ENCODE measurements around the gene SNAPIN.

SNAPIN gene

GRCh38 chr1:153684892-153685291 is 26.4 kb downstream of the SNAPIN start:
- Mint-ChIP-seq H3K27me3 (ENCODE audit: low read depth) (peaks cover 35% of the 10 kb centered on the region), H3K4me3 (no peak overlapping the region), H3K4me1 (ENCODE audit: low read depth) (peaks cover 4% of the 10 kb centered on the region), H3K9me3 (no peaks in the 10 kb centered on the region), H3K36me3 (ENCODE audit: low read depth) (no peaks in the 10 kb centered on the region), H3K27ac (no peak overlapping the region)
- DNase-seq (ENCODE audit: low spot score) = no peak

GRCh38 chr1:153685544-153686340 is 27.2 kb downstream of the SNAPIN start:
- Mint-ChIP-seq H3K4me3 (no peak overlapping the region), H3K27ac (no peak overlapping the region), H3K36me3 (ENCODE audit: low read depth) (no peaks in the 10 kb centered on the region), H3K4me1 (ENCODE audit: low read depth) (no peaks in the 10 kb centered on the region), H3K9me3 (no peaks in the 10 kb centered on the region), H3K27me3 (ENCODE audit: low read depth) (peaks cover 27% of the 10 kb centered on the region)
- DNase-seq (ENCODE audit: low spot score) = no peak

GRCh38 chr1:153687346-153688125 is 29.0 kb downstream of the SNAPIN start:
- Mint-ChIP-seq H3K4me1 (ENCODE audit: low read depth) (no peaks in the 10 kb centered on the region), H3K27ac (no peak overlapping the region), H3K36me3 (ENCODE audit: low read depth) (no peaks in the 10 kb centered on the region), H3K27me3 (ENCODE audit: low read depth) (peaks cover 11% of the 10 kb centered on the region), H3K9me3 (no peaks in the 10 kb centered on the region), H3K4me3 (no peak overlapping the region)
- DNase-seq (ENCODE audit: low spot score) = no peak

- Mint-ChIP-seq H3K9me3 (no peaks in the 10 kb centered on the region), H3K27me3 (ENCODE audit: low read depth) (peaks cover 8% of the 10 kb centered on the region), H3K4me3 (no peak overlapping the region), H3K27ac (no peak overlapping the region), H3K4me1 (ENCODE audit: low read depth) (no peaks in the 10 kb centered on the region), H3K36me3 (ENCODE audit: low read depth) (no peaks in the 10 kb centered on the region)
- DNase-seq (ENCODE audit: low spot score) = no peak
These were observed 29.8 kb downstream of the SNAPIN start for GRCh38 chr1:153688276-153688675.

- no peak overlapping the region for H3K27ac Mint-ChIP-seq
- H3K9me3 Mint-ChIP-seq = no peaks in the 10 kb centered on the region
- H3K36me3 Mint-ChIP-seq (ENCODE audit: low read depth) = no peaks in the 10 kb centered on the region
- no peaks in the 10 kb centered on the region for H3K4me1 Mint-ChIP-seq (ENCODE audit: low read depth)
- H3K4me3 Mint-ChIP-seq = no peak overlapping the region
- H3K27me3 Mint-ChIP-seq (ENCODE audit: low read depth) = peaks cover 3% of the 10 kb centered on the region
- DNase-seq (ENCODE audit: low spot score) = no peak
These were observed 30.3 kb downstream of the SNAPIN start for GRCh38 chr1:153688736-153689328.

GRCh38 chr1:153693466-153693865 is 35.0 kb downstream of the SNAPIN start:
- Mint-ChIP-seq H3K4me3 (no peak overlapping the region), H3K27ac (no peak overlapping the region), H3K27me3 (ENCODE audit: low read depth) (no peaks in the 10 kb centered on the region), H3K9me3 (no peaks in the 10 kb centered on the region), H3K36me3 (ENCODE audit: low read depth) (no peaks in the 10 kb centered on the region), H3K4me1 (ENCODE audit: low read depth) (peaks cover 2% of the 10 kb centered on the region)
- DNase-seq (ENCODE audit: low spot score) = no peak

GRCh38 chr1:153696741-153697140 is 38.2 kb downstream of the SNAPIN start:
- no peaks in the 10 kb centered on the region for H3K36me3 Mint-ChIP-seq (ENCODE audit: low read depth)
- H3K27me3 Mint-ChIP-seq (ENCODE audit: low read depth) = no peaks in the 10 kb centered on the region
- H3K4me3 Mint-ChIP-seq = no peak overlapping the region
- no peak for DNase-seq (ENCODE audit: low spot score)
- peaks cover 2% of the 10 kb centered on the region for H3K4me1 Mint-ChIP-seq (ENCODE audit: low read depth)
- no peak overlapping the region for H3K27ac Mint-ChIP-seq
- H3K9me3 Mint-ChIP-seq = no peaks in the 10 kb centered on the region

- no peaks in the 10 kb centered on the region for H3K36me3 Mint-ChIP-seq (ENCODE audit: low read depth)
These were observed 38.9 kb downstream of the SNAPIN start for GRCh38 chr1:153697191-153698019.

GRCh38 chr1:153698020-153698922 is 39.8 kb downstream of the SNAPIN start:
- Mint-ChIP-seq H3K27me3 (ENCODE audit: low read depth) (no peaks in the 10 kb centered on the region), H3K36me3 (ENCODE audit: low read depth) (no peaks in the 10 kb centered on the region), H3K27ac (no peak overlapping the region), H3K4me1 (ENCODE audit: low read depth) (peaks cover 2% of the 10 kb centered on the region), H3K4me3 (no peak overlapping the region), H3K9me3 (no peaks in the 10 kb centered on the region)
- DNase-seq (ENCODE audit: low spot score) = no peak

More at GRCh38 chr1:153697191-153698019, 38.9 kb downstream of the SNAPIN start:
- Mint-ChIP-seq H3K27me3 (ENCODE audit: low read depth) (no peaks in the 10 kb centered on the region), H3K4me3 (no peak overlapping the region), H3K27ac (no peak overlapping the region), H3K4me1 (ENCODE audit: low read depth) (peaks cover 2% of the 10 kb centered on the region), H3K9me3 (no peaks in the 10 kb centered on the region)
- DNase-seq (ENCODE audit: low spot score) = no peak

GRCh38 chr1:153698923-153699714 is 40.6 kb downstream of the SNAPIN start:
- Mint-ChIP-seq H3K4me3 (no peak overlapping the region), H3K4me1 (ENCODE audit: low read depth) (peaks cover 2% of the 10 kb centered on the region), H3K36me3 (ENCODE audit: low read depth) (no peaks in the 10 kb centered on the region), H3K9me3 (no peaks in the 10 kb centered on the region), H3K27ac (no peak overlapping the region), H3K27me3 (ENCODE audit: low read depth) (no peaks in the 10 kb centered on the region)
- DNase-seq (ENCODE audit: low spot score) = no peak

GRCh38 chr1:153699768-153700167 is 41.3 kb downstream of the SNAPIN start:
- Mint-ChIP-seq H3K4me1 (ENCODE audit: low read depth) (peaks cover 2% of the 10 kb centered on the region), H3K4me3 (no peak overlapping the region), H3K27me3 (ENCODE audit: low read depth) (no peaks in the 10 kb centered on the region), H3K27ac (no peak overlapping the region), H3K36me3 (ENCODE audit: low read depth) (no peaks in the 10 kb centered on the region), H3K9me3 (no peaks in the 10 kb centered on the region)
- DNase-seq (ENCODE audit: low spot score) = no peak

- no peak overlapping the region for H3K4me3 Mint-ChIP-seq
These were observed 47.0 kb downstream of the SNAPIN start for GRCh38 chr1:153705484-153705883.

More at GRCh38 chr1:153705484-153705883, 47.0 kb downstream of the SNAPIN start:
- Mint-ChIP-seq H3K9me3 (no peaks in the 10 kb centered on the region), H3K36me3 (ENCODE audit: low read depth) (no peaks in the 10 kb centered on the region), H3K27me3 (ENCODE audit: low read depth) (no peaks in the 10 kb centered on the region), H3K27ac (no peak overlapping the region), H3K4me1 (ENCODE audit: low read depth) (no peaks in the 10 kb centered on the region)
- DNase-seq (ENCODE audit: low spot score) = no peak

All from T-helper 2 cell treated with Interferon-gamma antibody and Interleukin-4, amounts not matched to agents 5 μg/mL and 100 μg/mL, for 36 hours (primary cell).